H54 (cell line): Measurements from ENCODE around the gene OBSCN.

Experiments used
- DNase-seq: peaks from one replicate; pipeline ENCODE4 v3.0.0; 2011; ENCODE audit warnings: low spot score, mixed read lengths; ENCODE audit not compliant: insufficient read length
- FAIRE-seq: peaks from 3 replicates; lab custom pipeline; 2011; peaks lifted over from hg19 to GRCh38; lab: Jason Lieb, UNC
- POLR2A ChIP-seq: IDR thresholded peaks from 2 replicates; pipeline ENCODE4 v1.6.1; 2011; ENCODE audit warnings: low read depth, mild to moderate bottlenecking, low read length

The OBSCN gene

GRCh38 chr1:228287541-228288425, 79.9 kb downstream of the OBSCN start:
- FAIRE-seq (no peak), DNase-seq (no peak)
- no peak for TF ChIP-seq POLR2A

DNA sequence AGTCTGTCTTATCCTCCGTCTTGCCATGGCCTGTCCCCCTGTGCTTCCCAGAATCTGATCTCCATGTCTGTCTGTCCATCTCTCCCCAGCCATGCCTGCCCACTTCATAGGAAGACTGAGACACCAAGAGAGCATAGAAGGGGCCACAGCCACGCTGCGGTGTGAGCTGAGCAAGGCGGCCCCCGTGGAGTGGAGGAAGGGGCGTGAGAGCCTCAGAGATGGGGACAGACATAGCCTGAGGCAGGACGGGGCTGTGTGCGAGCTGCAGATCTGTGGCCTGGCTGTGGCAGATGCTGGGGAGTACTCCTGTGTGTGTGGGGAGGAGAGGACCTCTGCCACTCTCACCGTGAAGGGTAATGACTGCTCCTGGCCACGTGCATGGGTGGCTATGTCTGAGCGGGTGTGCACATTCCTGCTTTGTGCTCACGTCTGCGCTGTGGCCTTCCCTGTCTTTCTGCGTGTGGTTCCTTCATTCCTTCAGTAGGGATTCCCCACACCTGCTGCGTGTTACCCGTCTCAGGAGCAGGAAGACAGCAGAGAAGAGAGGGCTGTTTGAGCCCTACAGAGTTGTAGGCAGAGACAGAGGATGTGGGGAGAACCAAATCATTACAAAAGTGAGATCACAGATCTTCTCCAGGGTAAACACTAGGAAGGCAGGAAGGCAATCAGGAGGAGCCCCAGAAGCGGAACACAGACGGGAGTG, 80.8 kb downstream of the OBSCN start:
- FAIRE-seq = no peak
- TF ChIP-seq POLR2A = no peak
- DNase-seq = no peak

DNA sequence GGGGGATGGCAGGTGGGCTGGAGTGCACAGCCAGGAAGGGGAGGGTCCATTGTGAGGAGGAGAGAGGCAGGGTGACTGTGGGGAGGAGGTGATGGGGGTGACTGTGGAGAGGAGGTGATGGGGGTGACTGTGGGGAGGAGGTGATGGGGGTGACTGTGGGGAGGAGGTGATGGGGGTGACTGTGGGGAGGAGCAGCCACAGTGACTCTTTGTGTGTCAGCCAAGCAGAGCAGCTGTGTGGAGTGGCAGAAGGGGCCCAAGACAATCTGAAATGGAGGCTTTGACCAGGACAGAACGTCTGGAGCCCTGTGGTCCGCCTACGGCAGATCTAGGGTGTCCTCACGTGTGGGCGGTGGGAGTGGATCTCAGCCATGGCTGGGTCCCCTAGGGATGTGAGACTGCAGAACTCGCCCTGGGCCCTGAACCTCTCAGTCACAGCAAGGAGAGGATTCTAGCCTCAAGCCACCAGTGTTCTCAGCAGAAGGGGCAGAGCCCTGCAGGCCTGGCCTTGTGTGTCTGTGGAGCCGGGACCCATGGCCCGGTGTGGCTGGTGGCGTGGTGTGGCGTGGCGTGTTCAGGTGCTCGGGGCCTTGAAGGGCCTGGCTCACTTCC, 81.5 kb downstream of the OBSCN start:
- DNase-seq (no peak), FAIRE-seq (no peak)
- TF ChIP-seq POLR2A = no peak

DNA sequence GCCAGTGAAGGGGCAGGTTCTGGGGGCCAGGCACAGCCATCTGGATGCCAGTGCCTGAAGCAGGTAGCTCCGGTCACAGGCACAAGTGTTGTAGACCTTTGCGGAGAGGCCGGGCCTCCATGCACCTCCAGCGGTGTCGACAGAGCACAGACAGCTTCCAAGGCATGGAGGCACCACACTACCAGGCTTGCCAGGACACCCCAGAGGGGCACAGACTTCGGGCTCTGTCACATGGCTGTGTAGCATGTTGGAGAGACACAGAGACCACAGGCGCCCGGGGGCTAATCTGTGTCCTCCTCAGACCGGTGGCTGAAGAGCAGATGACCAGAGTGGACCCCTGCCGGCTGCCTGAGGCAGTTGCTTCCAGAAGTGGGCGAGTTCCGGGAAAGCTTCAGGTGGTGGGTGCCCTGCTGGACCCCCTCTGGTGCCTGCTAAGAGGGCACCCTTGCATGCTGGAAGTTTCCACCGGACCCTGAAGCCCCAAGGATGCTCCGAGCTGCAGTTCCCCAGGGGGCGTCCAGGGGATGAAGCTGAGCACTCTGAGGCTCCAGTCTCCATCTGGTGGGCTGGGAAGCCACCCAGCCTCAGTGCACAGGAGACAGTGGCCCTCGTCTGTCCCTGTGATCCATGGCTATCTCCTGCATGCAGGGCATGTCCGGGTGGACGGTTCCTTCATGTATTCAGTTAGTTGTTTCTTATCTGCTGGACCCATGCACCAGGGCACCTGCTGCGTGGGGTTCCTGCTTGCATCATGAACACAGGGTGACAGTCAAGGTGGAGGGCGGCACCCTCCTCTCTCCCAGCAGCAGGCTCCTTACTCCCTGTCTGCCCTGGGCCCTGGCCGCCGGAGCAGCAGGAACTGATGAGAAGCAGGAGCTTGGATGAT, 82.4 kb downstream of the OBSCN start:
- TF ChIP-seq POLR2A = no peak
- FAIRE-seq = no peak

GRCh38 chr1:228291906-228292608, 84.2 kb downstream of the OBSCN start:
- FAIRE-seq = no peak
- DNase-seq = no peak
- no peak for TF ChIP-seq POLR2A

More for the DNA sequence above, 82.4 kb downstream of the OBSCN start:
- no peak for DNase-seq

- DNase-seq = no peak
- TF ChIP-seq POLR2A = no peak
- no peak for FAIRE-seq
Observed at GRCh38 chr1:228292609-228292911, 84.7 kb downstream of the OBSCN start.

DNA sequence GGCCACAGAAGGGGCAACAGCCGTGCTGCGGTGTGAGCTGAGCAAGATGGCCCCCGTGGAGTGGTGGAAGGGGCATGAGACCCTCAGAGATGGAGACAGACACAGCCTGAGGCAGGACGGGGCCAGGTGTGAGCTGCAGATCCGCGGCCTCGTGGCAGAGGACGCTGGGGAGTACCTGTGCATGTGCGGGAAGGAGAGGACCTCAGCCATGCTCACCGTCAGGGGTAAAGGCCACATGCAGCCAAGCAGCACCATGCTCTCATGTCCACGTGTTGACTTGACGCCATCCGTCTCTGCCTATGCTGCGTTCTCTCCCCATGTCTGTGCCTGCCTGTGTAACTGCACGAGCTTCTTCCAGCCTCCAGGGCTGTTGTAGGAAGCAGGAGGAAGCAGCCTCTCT, 85.5 kb downstream of the OBSCN start:
- DNase-seq = no peak
- FAIRE-seq = no peak
- TF ChIP-seq POLR2A = no peak

GRCh38 chr1:228293816-228294500, 86.1 kb downstream of the OBSCN start:
- DNase-seq = no peak
- TF ChIP-seq POLR2A = no peak
- no peak for FAIRE-seq

GRCh38 chr1:228294717-228295116, 86.9 kb downstream of the OBSCN start:
- TF ChIP-seq POLR2A = no peak
- FAIRE-seq (no peak), DNase-seq (no peak)

- TF ChIP-seq POLR2A = no peak
- FAIRE-seq = no peak
- DNase-seq = no peak
Observed at GRCh38 chr1:228295201-228295600, 87.4 kb downstream of the OBSCN start.

GRCh38 chr1:228295981-228296380, 88.1 kb downstream of the OBSCN start:
- no peak for DNase-seq
- TF ChIP-seq POLR2A = no peak
- no peak for FAIRE-seq

- FAIRE-seq (no peak), DNase-seq (no peak)
- no peak for TF ChIP-seq POLR2A
Observed at GRCh38 chr1:228297242-228297641, 89.4 kb downstream of the OBSCN start.
